ENCODE measurements around the gene CREB1.
"Not testable (repeated sequence)": the region's sequence is repeated elsewhere in the genome, so short reads cannot be mapped to it uniquely, and the experiment has no call there.

CREB1 gene

DNA sequence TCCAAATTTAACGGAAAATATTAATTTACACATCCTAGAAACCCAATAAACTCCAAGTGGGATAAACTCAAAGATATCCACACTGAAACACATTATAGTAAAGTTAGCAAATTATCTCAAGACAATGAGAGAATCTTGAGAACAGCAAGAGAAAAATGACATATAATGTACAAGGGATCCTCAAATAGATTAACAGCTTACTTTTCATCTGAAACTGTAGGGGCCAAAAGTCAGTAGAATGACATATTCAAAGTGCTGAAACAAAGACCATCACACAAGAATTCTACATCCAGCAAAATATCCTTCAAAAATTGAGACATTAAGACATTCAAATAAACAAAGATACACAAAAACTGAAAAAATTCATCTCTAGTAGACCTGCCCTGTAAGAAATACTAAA lies 114.1 kb downstream of the CREB1 start:
- TF ChIP-seq, protein P1, sequence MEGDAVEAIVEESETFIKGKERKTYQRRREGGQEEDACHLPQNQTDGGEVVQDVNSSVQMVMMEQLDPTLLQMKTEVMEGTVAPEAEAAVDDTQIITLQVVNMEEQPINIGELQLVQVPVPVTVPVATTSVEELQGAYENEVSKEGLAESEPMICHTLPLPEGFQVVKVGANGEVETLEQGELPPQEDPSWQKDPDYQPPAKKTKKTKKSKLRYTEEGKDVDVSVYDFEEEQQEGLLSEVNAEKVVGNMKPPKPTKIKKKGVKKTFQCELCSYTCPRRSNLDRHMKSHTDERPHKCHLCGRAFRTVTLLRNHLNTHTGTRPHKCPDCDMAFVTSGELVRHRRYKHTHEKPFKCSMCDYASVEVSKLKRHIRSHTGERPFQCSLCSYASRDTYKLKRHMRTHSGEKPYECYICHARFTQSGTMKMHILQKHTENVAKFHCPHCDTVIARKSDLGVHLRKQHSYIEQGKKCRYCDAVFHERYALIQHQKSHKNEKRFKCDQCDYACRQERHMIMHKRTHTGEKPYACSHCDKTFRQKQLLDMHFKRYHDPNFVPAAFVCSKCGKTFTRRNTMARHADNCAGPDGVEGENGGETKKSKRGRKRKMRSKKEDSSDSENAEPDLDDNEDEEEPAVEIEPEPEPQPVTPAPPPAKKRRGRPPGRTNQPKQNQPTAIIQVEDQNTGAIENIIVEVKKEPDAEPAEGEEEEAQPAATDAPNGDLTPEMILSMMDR (IDR thresholded peaks at IDR 0.05; ENCODE audit: poor library complexity, severe bottlenecking), result no peak
- Histone ChIP-seq H3K27me3 (ENCODE audit: insufficient read depth, poor library complexity, severe bottlenecking) (no peaks in the 10 kb centered on the region), H3K4me1 (ENCODE audit: insufficient read depth, poor library complexity, severe bottlenecking) (no peaks in the 10 kb centered on the region), H3K36me3 (ENCODE audit: low read depth) (no peaks in the 10 kb centered on the region), H3K9me3 (ENCODE audit: severe bottlenecking) (peaks cover 3% of the 10 kb centered on the region), H3K27ac (ENCODE audit: poor library complexity, severe bottlenecking) (no peak overlapping the region), H3K4me3 (ENCODE audit: severe bottlenecking) (no peak overlapping the region)
- ATAC-seq (ENCODE audit: low read depth), result no peak
- no peak for DNase-seq (ENCODE audit: low spot score)

DNA sequence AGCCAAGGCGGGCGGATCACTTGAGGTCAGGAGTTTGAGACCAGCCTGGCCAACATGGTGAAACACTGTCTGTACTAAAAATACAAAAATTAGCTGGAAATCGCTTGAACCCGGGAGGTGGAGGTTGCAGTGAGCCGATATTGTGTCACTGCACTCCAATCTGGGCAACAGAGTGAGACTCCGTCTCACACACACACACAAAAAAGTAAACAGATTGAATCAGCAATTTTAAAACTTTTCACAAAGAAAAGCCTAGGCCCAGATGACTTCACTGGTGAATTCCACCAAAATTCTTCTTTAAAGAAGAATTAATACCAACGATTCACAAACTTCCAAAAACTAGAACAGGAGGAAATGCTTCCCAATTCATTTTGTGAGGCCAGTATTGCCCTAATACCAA lies 116.8 kb downstream of the CREB1 start:
- H3K9me3 ChIP-seq (ENCODE audit: severe bottlenecking); H3K4me3 ChIP-seq (ENCODE audit: severe bottlenecking); H3K4me1 ChIP-seq (ENCODE audit: insufficient read depth, poor library complexity, severe bottlenecking); DNase-seq (ENCODE audit: low spot score); H3K27me3 ChIP-seq (ENCODE audit: insufficient read depth, poor library complexity, severe bottlenecking); ATAC-seq (ENCODE audit: low read depth); H3K27ac ChIP-seq (ENCODE audit: poor library complexity, severe bottlenecking); H3K36me3 ChIP-seq (ENCODE audit: low read depth): not testable (repeated sequence)

Data from RWPE2 (cell line).